ENCODE measurements around the gene COIL. TPM values are rescaled to one million over a fixed set of nuclear protein-coding genes. Genes with fewer than 3 reads are reported as not detected.

Gene COIL
- total RNA-seq, 1 donor from 2014 or later, result 20.6 TPM

DNA sequence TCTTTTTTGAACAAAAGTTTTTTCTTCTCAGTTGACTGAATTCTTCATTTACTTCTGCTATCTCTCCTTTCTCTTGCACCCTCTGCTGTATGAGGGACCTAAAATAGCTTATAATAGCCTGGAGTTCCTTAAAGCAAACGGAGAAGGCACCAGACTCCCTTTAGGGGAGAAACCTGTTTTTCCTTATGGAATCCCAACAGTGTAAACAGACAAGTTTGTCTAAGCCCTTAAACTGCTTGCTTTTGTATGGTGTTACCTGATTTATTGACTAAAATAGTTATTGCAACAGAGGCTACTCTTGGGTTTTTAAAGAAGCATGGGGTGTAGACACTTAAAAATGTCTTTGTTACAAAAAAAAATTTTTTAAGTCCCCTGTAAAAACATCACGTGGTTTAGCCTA is 34.1 kb downstream of the COIL start:
- Mint-ChIP-seq H3K27ac (ENCODE audit: unreplicated experiment) (no peak overlapping the region), H3K4me3 (ENCODE audit: unreplicated experiment) (no peak overlapping the region)
- no peak overlapping the region for H3K27ac ChIP-seq (ENCODE audit: low read depth, low read length)

DNA sequence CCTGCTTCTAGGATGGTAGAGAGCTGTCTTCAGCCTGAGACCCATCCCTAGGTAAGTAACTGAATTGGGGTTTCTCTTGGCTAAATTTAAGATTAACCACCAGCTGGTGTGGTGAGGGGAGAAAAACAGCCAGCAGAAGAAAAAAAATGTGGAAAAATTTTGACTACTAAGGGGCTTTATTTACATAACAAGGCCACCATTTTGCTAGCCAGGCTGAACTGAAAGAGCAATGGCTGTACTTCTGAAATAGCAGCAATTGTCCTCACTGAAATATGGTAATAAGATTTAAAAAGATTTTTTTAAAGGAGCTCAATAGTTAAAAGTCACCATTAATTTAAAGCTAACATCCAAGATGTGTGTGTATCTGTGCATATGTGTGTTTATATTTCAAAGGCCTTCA is 34.6 kb downstream of the COIL start:
- Histone ChIP-seq H3K9ac (ENCODE audit: low read length) (no peak overlapping the region), H3K4me2 (ENCODE audit: low read length) (no peak overlapping the region), H3K4me1 (ENCODE audit: insufficient read depth, low read length) (no peaks in the 10 kb centered on the region), H2AFZ (ENCODE audit: low read depth, low read length) (no peak overlapping the region), H3K27ac (ENCODE audit: low read depth, low read length) (no peak overlapping the region), H3K27me3 (ENCODE audit: insufficient read depth, low read length) (no peaks in the 10 kb centered on the region), H4K20me1 (ENCODE audit: insufficient read depth, low read length) (no peaks in the 10 kb centered on the region), H3K4me3 (ENCODE audit: insufficient read depth, low read depth, low read length) (no peak overlapping the region), H3K36me3 (ENCODE audit: insufficient read depth, low read length) (no peaks in the 10 kb centered on the region), H3K79me2 (ENCODE audit: insufficient read depth, low read length) (no peaks in the 10 kb centered on the region), H3K9me3 (ENCODE audit: insufficient read depth, low read depth, low read length) (no peaks in the 10 kb centered on the region)
- TF ChIP-seq, protein P1, sequence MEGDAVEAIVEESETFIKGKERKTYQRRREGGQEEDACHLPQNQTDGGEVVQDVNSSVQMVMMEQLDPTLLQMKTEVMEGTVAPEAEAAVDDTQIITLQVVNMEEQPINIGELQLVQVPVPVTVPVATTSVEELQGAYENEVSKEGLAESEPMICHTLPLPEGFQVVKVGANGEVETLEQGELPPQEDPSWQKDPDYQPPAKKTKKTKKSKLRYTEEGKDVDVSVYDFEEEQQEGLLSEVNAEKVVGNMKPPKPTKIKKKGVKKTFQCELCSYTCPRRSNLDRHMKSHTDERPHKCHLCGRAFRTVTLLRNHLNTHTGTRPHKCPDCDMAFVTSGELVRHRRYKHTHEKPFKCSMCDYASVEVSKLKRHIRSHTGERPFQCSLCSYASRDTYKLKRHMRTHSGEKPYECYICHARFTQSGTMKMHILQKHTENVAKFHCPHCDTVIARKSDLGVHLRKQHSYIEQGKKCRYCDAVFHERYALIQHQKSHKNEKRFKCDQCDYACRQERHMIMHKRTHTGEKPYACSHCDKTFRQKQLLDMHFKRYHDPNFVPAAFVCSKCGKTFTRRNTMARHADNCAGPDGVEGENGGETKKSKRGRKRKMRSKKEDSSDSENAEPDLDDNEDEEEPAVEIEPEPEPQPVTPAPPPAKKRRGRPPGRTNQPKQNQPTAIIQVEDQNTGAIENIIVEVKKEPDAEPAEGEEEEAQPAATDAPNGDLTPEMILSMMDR (IDR thresholded peaks at IDR 0.05; ENCODE audit: insufficient read depth, low read depth, low read length), result no peak
- TF ChIP-seq EZH2 (IDR thresholded peaks at IDR 0.05; ENCODE audit: insufficient read depth, low read length), result no peak
- Mint-ChIP-seq H3K27me3 (ENCODE audit: low read depth, unreplicated experiment) (no peaks in the 10 kb centered on the region), H3K36me3 (ENCODE audit: low read depth, unreplicated experiment) (no peaks in the 10 kb centered on the region), H3K4me1 (ENCODE audit: low read depth, unreplicated experiment) (no peaks in the 10 kb centered on the region), H3K9me3 (ENCODE audit: unreplicated experiment) (peaks cover 13% of the 10 kb centered on the region), H3K4me3 (ENCODE audit: unreplicated experiment) (no peak overlapping the region), H3K27ac (ENCODE audit: unreplicated experiment) (no peak overlapping the region)
- DNase-seq (ENCODE audit: low read depth), result no peak
- FAIRE-seq, result no peak

More for the DNA sequence above, 34.1 kb downstream of the COIL start:
- no peak overlapping the region for H3K4me3 ChIP-seq (ENCODE audit: insufficient read depth, low read depth, low read length)
- H4K20me1 ChIP-seq (ENCODE audit: insufficient read depth, low read length), result no peaks in the 10 kb centered on the region
- TF ChIP-seq, protein P1 (IDR thresholded peaks at IDR 0.05; ENCODE audit: insufficient read depth, low read depth, low read length), result no peak
- H3K36me3 ChIP-seq (ENCODE audit: insufficient read depth, low read length), result no peaks in the 10 kb centered on the region
- FAIRE-seq (no peak), DNase-seq (ENCODE audit: low read depth) (no peak)
- H3K9me3 ChIP-seq (ENCODE audit: insufficient read depth, low read depth, low read length), result no peaks in the 10 kb centered on the region
- H3K79me2 ChIP-seq (ENCODE audit: insufficient read depth, low read length), result no peaks in the 10 kb centered on the region
- H3K4me2 ChIP-seq (ENCODE audit: low read length), result no peak overlapping the region
- H3K27me3 ChIP-seq (ENCODE audit: insufficient read depth, low read length), result no peaks in the 10 kb centered on the region
- peaks cover 13% of the 10 kb centered on the region for H3K9me3 Mint-ChIP-seq (ENCODE audit: unreplicated experiment)
- no peaks in the 10 kb centered on the region for H3K4me1 ChIP-seq (ENCODE audit: insufficient read depth, low read length)
- no peaks in the 10 kb centered on the region for H3K4me1 Mint-ChIP-seq (ENCODE audit: low read depth, unreplicated experiment)
- no peak overlapping the region for H2AFZ ChIP-seq (ENCODE audit: low read depth, low read length)
- no peaks in the 10 kb centered on the region for H3K27me3 Mint-ChIP-seq (ENCODE audit: low read depth, unreplicated experiment)
- no peaks in the 10 kb centered on the region for H3K36me3 Mint-ChIP-seq (ENCODE audit: low read depth, unreplicated experiment)
- H3K9ac ChIP-seq (ENCODE audit: low read length), result no peak overlapping the region

DNA sequence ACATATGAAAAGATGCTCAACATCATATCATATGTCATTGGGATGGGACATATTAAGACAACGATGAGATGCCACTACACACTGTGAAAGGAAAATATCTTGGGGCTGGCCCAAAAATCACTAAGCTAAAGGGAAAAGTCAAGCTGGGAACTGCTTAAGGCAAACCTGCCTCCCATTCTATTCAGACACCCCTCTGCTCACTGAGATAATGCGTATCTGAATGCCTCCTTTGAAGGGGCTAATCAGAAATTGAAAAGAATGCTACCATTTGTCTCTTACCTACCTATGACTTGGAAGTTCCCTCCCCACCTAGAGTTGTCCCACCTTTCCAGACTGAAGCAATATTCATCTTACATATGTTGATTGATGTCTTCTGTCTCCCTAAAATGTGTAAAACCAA is 35.8 kb downstream of the COIL start:
- Histone ChIP-seq H3K4me2 (ENCODE audit: low read length) (no peak overlapping the region), H3K4me1 (ENCODE audit: insufficient read depth, low read length) (no peaks in the 10 kb centered on the region), H3K27ac (ENCODE audit: low read depth, low read length) (no peak overlapping the region), H3K9me3 (ENCODE audit: insufficient read depth, low read depth, low read length) (no peaks in the 10 kb centered on the region), H3K27me3 (ENCODE audit: insufficient read depth, low read length) (no peaks in the 10 kb centered on the region), H3K36me3 (ENCODE audit: insufficient read depth, low read length) (no peaks in the 10 kb centered on the region), H3K79me2 (ENCODE audit: insufficient read depth, low read length) (no peaks in the 10 kb centered on the region), H3K9ac (ENCODE audit: low read length) (no peak overlapping the region), H3K4me3 (ENCODE audit: insufficient read depth, low read depth, low read length) (no peak overlapping the region), H2AFZ (ENCODE audit: low read depth, low read length) (no peak overlapping the region), H4K20me1 (ENCODE audit: insufficient read depth, low read length) (no peaks in the 10 kb centered on the region)
- no peak for FAIRE-seq
- H3K9me3 Mint-ChIP-seq (ENCODE audit: unreplicated experiment), result peaks cover 5% of the 10 kb centered on the region
- no peak for DNase-seq (ENCODE audit: low read depth)
- no peaks in the 10 kb centered on the region for H3K4me1 Mint-ChIP-seq (ENCODE audit: low read depth, unreplicated experiment)
- H3K27ac Mint-ChIP-seq (ENCODE audit: unreplicated experiment), result no peak overlapping the region
- H3K4me3 Mint-ChIP-seq (ENCODE audit: unreplicated experiment), result no peak overlapping the region
- TF ChIP-seq, protein P1 (IDR thresholded peaks at IDR 0.05; ENCODE audit: insufficient read depth, low read depth, low read length), result no peak
- H3K27me3 Mint-ChIP-seq (ENCODE audit: low read depth, unreplicated experiment), result no peaks in the 10 kb centered on the region
- H3K36me3 Mint-ChIP-seq (ENCODE audit: low read depth, unreplicated experiment), result no peaks in the 10 kb centered on the region
